GM19035 (cell line): ENCODE data around the gene HBM.
"Not testable (repeated sequence)": the region's sequence is repeated elsewhere in the genome, so short reads cannot be mapped to it uniquely, and the experiment has no call there.

Experiments
- ATAC-seq: cut with Tn5 transposase; IDR thresholded peaks from one replicate; pipeline ENCODE4 v1.9.1; 2021; ENCODE audit not compliant: unreplicated experiment

HBM gene

GRCh38 chr16:167122-167690 is 1.4 kb downstream of the HBM start:
- no peak for ATAC-seq

- ATAC-seq = no peak
These were observed 2.6 kb downstream of the HBM start for GRCh38 chr16:168424-168823.

GRCh38 chr16:169014-169413 is 3.2 kb downstream of the HBM start:
- no peak for ATAC-seq

GRCh38 chr16:170088-170507 is 4.3 kb downstream of the HBM start:
- ATAC-seq = not testable (repeated sequence)

GRCh38 chr16:170788-171187 is 5.0 kb downstream of the HBM start:
- ATAC-seq = no peak

- not testable (repeated sequence) for ATAC-seq
These were observed 6.7 kb downstream of the HBM start, which contains the start of gene HBA2 for GRCh38 chr16:172374-172941. TSS of gene HBA2 (plus strand) at chr16:172876. CDS start at chr16:172913, 37 bp downstream.

- not testable (repeated sequence) for ATAC-seq
These were observed 7.6 kb downstream of the HBM start for GRCh38 chr16:173211-173854.

GRCh38 chr16:173928-174769 is 8.4 kb downstream of the HBM start:
- ATAC-seq = not testable (repeated sequence)

GRCh38 chr16:175011-175949 is 9.5 kb downstream of the HBM start:
- no peak for ATAC-seq

GRCh38 chr16:176006-176405 is 10.2 kb downstream of the HBM start:
- not testable (repeated sequence) for ATAC-seq

GRCh38 chr16:176477-177382 is 11.0 kb downstream of the HBM start, which contains the start of gene HBA1:
TSS of gene HBA1 (plus strand) at chr16:176680. CDS start at chr16:176717, 37 bp downstream.
- not testable (repeated sequence) for ATAC-seq

- ATAC-seq = no peak
These were observed 11.6 kb downstream of the HBM start for GRCh38 chr16:177394-177822.

GRCh38 chr16:177981-178667 is 12.3 kb downstream of the HBM start:
- ATAC-seq = no peak

GRCh38 chr16:178668-179015 is 12.9 kb downstream of the HBM start:
- ATAC-seq = no peak

- ATAC-seq = no peak
These were observed 13.7 kb downstream of the HBM start for GRCh38 chr16:179211-180092.

GRCh38 chr16:180101-180675 is 14.4 kb downstream of the HBM start, which contains the start of gene HBQ1:
TSS of gene HBQ1 (plus strand) at chr16:180459. CDS start at chr16:180487, 28 bp downstream.
- no peak for ATAC-seq
